Omental fat pad (tissue), 4 donors: ENCODE measurements around the gene RHOG. TPM values are rescaled to one million over a fixed set of nuclear protein-coding genes. Genes with fewer than 3 reads are reported as not detected.

Source experiments
- ATAC-seq: fragments of 150-250 bp; one replicate; pipeline ENCODE4 v1.9.1; 2016; ENCODE audit warnings: mild to moderate bottlenecking, moderate library complexity; ENCODE audit not compliant: low FRiP score
- DNase-seq: peaks from one replicate; pipeline ENCODE4 v3.0.0-alpha.2; 2019; ENCODE audit warnings: low spot score
- total RNA-seq, 4 donors: library from RNA; depleted of rRNA; stranded (reverse); fragments of >200 nt; gene quantifications; one replicate each; pipeline ENCODE4 v1.1.0, GENCODE V29; 2016
- TF ChIP-seq, protein P1 (sequence below), 3 donors: fragments of 450-650 bp; IDR thresholded peaks; one replicate each; pipeline ENCODE4 v1.5.1; 2016 to 2017; ENCODE audit warnings: antibody characterized with exemption in 3 of 3, mild to moderate bottlenecking in 3 of 3, moderate library complexity in 2 of 3

RHOG gene
- total RNA-seq, 4 donors from 2014 or later, result 53.2 to 90.3 (median 67.8) TPM

DNA sequence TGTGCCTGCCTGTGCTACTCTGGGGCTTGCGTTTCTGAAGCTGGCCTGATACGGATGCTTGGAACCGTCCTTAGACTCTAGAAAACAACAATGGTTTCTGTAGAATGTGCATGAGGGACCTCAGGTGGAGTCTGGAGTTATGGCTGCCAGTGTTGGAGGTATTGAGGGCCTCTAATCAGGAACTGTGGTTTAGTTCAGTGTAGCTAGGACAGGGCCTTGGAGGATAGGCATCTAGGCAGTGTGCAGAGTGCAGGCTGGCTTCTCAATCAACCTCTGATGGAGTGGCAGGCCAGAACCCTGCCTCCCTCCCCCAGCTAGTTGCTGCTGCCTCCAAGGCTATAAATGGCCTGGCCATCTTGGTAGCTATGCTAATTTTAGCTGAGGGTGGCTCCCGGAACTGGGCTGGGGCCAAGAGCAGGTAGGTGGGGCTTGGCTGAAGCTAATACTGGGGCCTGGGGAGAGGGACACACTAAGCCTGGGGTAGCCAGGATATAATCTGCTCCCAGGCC lies 18.7 kb upstream of the RHOG start:
- no peak for ATAC-seq
- TF ChIP-seq, protein P1, sequence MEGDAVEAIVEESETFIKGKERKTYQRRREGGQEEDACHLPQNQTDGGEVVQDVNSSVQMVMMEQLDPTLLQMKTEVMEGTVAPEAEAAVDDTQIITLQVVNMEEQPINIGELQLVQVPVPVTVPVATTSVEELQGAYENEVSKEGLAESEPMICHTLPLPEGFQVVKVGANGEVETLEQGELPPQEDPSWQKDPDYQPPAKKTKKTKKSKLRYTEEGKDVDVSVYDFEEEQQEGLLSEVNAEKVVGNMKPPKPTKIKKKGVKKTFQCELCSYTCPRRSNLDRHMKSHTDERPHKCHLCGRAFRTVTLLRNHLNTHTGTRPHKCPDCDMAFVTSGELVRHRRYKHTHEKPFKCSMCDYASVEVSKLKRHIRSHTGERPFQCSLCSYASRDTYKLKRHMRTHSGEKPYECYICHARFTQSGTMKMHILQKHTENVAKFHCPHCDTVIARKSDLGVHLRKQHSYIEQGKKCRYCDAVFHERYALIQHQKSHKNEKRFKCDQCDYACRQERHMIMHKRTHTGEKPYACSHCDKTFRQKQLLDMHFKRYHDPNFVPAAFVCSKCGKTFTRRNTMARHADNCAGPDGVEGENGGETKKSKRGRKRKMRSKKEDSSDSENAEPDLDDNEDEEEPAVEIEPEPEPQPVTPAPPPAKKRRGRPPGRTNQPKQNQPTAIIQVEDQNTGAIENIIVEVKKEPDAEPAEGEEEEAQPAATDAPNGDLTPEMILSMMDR (IDR thresholded peaks at IDR 0.05), result no peak
- DNase-seq, result no peak

DNA sequence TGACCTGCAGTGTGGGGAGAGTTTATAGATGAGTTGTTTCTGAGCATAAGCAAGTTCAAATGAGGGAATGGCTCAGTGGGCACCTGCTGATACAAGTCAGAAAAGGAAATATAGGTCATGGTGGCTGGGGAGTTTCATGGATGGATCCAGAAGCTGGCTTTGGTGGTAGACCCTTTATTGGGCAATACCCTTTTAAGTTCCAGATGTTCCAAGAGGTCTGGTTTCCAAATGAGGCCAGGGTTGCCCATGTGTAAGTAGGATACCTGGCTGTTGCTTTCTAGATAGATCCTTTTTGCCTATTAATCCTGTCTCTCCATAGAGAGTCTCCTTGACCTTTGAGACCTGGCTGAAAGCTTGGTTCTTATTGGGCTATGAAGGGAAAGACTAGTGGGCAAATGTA lies 16.9 kb upstream of the RHOG start:
- TF ChIP-seq, protein P1 (IDR thresholded peaks at IDR 0.05), result no peak
- ATAC-seq, result no peak
- DNase-seq, result no peak

DNA sequence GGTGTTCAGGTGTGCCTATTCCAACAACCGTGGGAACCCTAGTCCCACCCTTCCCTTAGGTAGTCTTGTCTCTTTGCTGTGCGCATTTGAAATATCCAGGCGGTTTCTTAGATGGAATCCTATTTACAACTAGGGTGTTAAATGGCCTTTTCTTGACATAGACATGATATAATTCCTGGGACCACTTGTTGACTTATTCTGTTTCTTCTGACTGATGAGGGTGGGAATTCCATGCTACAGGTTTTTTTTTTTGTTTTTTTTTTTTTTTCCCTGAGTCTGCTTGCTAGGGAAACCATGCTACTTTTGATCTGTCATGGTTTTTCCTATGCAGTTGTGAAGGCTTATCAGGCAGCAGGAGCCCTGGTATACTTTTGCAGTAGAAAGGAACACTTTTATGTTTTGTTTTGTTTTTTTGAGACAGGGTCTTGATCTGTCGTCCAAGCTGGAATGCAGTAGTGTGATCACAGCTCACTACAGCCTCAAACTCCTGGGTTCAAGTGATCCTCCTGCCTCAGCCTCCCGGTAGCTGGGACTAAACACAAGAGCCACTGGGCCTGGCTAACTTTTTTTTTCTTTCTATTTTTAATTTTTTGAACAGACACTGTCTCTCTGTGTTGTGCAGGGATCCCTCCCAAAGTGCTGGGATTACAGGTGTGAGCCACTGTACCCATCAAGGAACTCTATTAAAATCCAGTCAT lies 16.2 kb upstream of the RHOG start:
- DNase-seq, result no peak
- no peak for ATAC-seq
- TF ChIP-seq, protein P1 (IDR thresholded peaks at IDR 0.05), result no peak

DNA sequence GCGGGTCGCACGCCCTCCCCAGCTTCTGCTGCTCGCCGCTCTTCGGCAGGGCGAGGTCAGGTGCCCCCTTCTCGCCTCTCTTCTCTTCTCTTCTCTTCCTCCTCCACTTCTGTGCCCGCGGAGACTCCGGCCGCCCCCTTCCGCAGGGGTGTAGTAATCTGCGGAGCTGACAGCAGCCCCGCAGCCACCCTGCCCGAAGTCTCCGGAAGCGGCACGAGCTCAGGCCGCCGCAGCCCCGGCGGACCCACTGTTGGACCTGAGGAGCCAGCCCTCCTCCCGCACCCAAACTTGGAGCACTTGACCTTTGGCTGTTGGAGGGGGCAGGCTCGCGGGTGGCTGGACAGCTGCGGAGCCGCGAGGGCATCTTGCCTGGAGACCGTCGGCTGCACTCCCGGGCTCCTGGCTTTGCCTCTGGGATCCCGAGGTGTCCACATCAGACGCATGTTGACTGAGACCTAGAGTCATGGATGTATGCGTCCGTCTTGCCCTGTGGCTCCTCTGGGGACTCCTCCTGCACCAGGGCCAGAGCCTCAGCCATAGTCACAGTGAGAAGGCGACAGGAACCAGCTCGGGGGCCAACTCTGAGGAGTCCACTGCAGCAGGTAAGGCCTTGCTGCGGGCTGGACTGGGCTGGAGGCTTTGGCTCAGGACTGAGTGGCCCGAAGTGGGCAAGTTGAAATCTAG lies 15.2 kb upstream of the RHOG start:
- peak; percentile 46 for ATAC-seq
- TF ChIP-seq, protein P1 (IDR thresholded peaks at IDR 0.05), result no peak
- DNase-seq, result no peak

DNA sequence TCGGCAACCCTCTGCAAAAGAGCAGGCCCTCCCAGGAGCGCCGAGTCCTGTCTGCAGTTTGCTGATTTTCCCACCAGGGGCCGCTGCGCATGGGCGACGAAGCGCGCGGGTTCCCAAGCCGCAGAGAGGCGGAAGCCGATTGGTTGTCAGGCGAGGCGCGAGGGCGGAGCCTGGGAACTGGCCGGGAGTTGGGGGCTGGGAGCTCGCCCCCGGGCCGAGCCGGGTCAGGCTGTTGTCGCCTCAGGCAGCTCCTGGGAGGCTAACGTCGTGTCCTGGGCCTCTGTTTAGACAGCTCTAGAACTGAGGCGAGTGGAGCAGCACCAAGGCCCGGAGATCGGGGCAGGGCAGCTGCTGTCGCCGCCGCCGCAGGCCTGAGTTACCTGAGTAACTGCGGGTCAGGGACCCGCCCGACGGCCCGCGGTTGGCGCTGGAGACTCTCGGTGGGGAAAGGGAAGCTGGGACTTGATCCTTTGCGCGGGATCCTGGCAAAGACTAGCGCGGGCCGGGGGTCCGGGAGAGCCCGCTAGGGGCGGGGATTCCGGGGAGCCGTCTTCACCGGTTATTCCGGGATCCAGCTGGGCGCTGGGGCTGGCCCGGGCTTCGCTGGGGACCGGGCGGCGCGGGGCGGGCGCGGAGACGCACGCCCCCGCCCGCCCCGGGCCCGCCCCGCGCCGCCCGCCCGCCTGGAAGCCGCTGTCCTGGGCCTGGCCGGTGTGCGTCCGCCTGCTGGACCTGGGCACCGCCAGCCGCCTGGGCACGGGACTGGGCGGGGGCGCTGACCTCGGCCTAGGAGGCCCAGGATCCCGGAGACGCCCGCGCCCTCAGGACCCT lies 14.4 kb upstream of the RHOG start, which contains the start of gene STIM1:
STIM1 (plus strand) TSS at position 688 of the 831 bp plus-strand sequence. CDS start 607 bp downstream, outside the sequence.
- ATAC-seq (peak; percentile 93), DNase-seq (peak; percentile 89)
- TF ChIP-seq, protein P1 (IDR thresholded peaks at IDR 0.05), result peak in 2 of 3 donors; percentile 94 to 96

DNA sequence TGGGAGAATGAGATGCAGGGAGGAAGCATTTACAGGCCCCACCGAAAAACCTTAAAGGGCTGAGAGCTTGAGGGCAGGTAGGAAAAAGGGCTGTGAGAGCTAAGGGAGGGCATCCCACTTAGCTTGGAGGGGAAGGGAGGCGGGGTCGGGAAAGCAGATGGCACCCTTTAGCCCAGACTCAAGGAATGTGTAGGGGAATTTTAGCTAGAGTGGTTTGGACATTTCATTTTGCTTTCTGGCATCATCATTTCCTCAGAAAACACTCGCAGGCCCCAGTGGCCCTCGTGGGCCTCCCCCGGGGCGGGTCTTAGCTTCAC lies 13.9 kb upstream of the RHOG start:
- DNase-seq (no peak), ATAC-seq (no peak)
- TF ChIP-seq, protein P1 (IDR thresholded peaks at IDR 0.05), result no peak
